GM12878 (cell line): Measurements from ENCODE around the gene SLC9A3. TPM values are rescaled to one million over a fixed set of nuclear protein-coding genes. Genes with fewer than 3 reads are reported as not detected.
A peak's percentile ranks its signal among the peaks of the same experiment; 100 is the strongest.

Experiments used
- BHLHE40 ChIP-seq, 2 experiments: fragments of 450-650 bp in 1 of 2; IDR thresholded peaks; 2 replicates each; pipeline ENCODE4 v1.6.1; 2011 to 2017; ENCODE audit warnings: low read depth in 2 of 2, borderline replicate concordance in 1 of 2, improper control_type of control experiment in 1 of 2, low read length in 1 of 2, mild to moderate bottlenecking in 1 of 2
- CBX5 ChIP-seq: sonication (generic); IDR thresholded peaks from 2 replicates; pipeline ENCODE4 v1.6.1; 2016; ENCODE audit warnings: low read depth, moderate library complexity, mild to moderate bottlenecking, inconsistent platforms
- CREM ChIP-seq: IDR thresholded peaks from 2 replicates; pipeline ENCODE4 v1.6.1; 2014; ENCODE audit warnings: antibody characterized with exemption, low read depth
- ETV6 ChIP-seq, 2 experiments: fragments of 450-650 bp in 1 of 2; IDR thresholded peaks in 1 of 2; conservative IDR thresholded peaks in 1 of 2; 2 replicates each; pipeline ENCODE4 v1.6.1; 2014; ENCODE audit warnings: antibody characterized with exemption in 1 of 2, borderline replicate concordance in 1 of 2, low read depth in 1 of 2, mild to moderate bottlenecking in 1 of 2, moderate library complexity in 1 of 2
- EZH2 ChIP-seq: IDR thresholded peaks from 2 replicates; pipeline ENCODE4 v1.6.1; 2012; ENCODE audit warnings: low read depth, mild to moderate bottlenecking, control low read depth, inconsistent platforms, low read length, borderline replicate concordance; ENCODE audit not compliant: control insufficient read depth
- GABPA ChIP-seq: IDR thresholded peaks from 2 replicates; pipeline ENCODE4 v1.6.1; 2014; ENCODE audit warnings: antibody characterized with exemption, low read depth, mild to moderate bottlenecking, inconsistent platforms
- GATAD2B ChIP-seq: fragments of 450-650 bp; conservative IDR thresholded peaks from 2 replicates; pipeline ENCODE4 v1.6.1; 2017; ENCODE audit warnings: low read depth, mild to moderate bottlenecking, moderate library complexity
- HDAC6 ChIP-seq: fragments of 200-600 bp; sonication (generic); IDR thresholded peaks from one replicate; pipeline ENCODE4 v1.8.0; 2017; ENCODE audit warnings: antibody characterized with exemption; ENCODE audit not compliant: unreplicated experiment
- IKZF2 ChIP-seq, 2 experiments: fragments of 450-650 bp; IDR thresholded peaks; 2 replicates each; pipeline ENCODE4 v1.6.1; 2017; ENCODE audit warnings: mild to moderate bottlenecking in 2 of 2, moderate library complexity in 2 of 2
- KDM1A ChIP-seq: fragments of 200-600 bp; sonication (generic); IDR thresholded peaks from 2 replicates; pipeline ENCODE4 v1.6.1; 2016; ENCODE audit warnings: borderline replicate concordance
- MAX ChIP-seq: IDR thresholded peaks from 2 replicates; pipeline ENCODE4 v1.6.1; 2012; ENCODE audit warnings: low read depth, low read length, improper control_type of control experiment
- MTA2 ChIP-seq: fragments of 450-650 bp; IDR thresholded peaks from 2 replicates; pipeline ENCODE4 v1.6.1; 2016; ENCODE audit warnings: low read depth, mild to moderate bottlenecking, moderate library complexity
- NFXL1 ChIP-seq: fragments of 450-650 bp; IDR thresholded peaks from 2 replicates; pipeline ENCODE4 v1.6.1; 2017; ENCODE audit warnings: antibody characterized with exemption, mild to moderate bottlenecking, borderline replicate concordance
- NFYB ChIP-seq: IDR thresholded peaks from 2 replicates; pipeline ENCODE4 v1.6.1; 2011; ENCODE audit warnings: low read depth, mild to moderate bottlenecking, low read length, improper control_type of control experiment, moderate library complexity; ENCODE audit not compliant: insufficient read depth
- NRF1 ChIP-seq: conservative IDR thresholded peaks from 2 replicates; pipeline ENCODE4 v1.6.1; 2011; ENCODE audit warnings: mild to moderate bottlenecking, low read depth, low read length, improper control_type of control experiment
- RBBP5 ChIP-seq: fragments of 200-600 bp; sonication (generic); conservative IDR thresholded peaks from 2 replicates; pipeline ENCODE4 v1.6.1; 2016
- RELB ChIP-seq: fragments of 450-650 bp; IDR thresholded peaks from 2 replicates; pipeline ENCODE4 v1.6.1; 2017; ENCODE audit warnings: low read depth, mild to moderate bottlenecking, moderate library complexity
- RUNX3 ChIP-seq: IDR thresholded peaks from 2 replicates; pipeline ENCODE4 v1.6.1; 2012; ENCODE audit warnings: low read length, inconsistent platforms
- SIX5 ChIP-seq: IDR thresholded peaks from 2 replicates; pipeline ENCODE4 v1.6.1; 2011; ENCODE audit warnings: mild to moderate bottlenecking, low read depth, low read length, moderate library complexity; ENCODE audit not compliant: severe bottlenecking
- SRF ChIP-seq, 2 experiments: IDR thresholded peaks; 2 replicates each; pipeline ENCODE4 v1.6.1; 2011; ENCODE audit warnings: low read depth in 2 of 2, low read length in 2 of 2, mild to moderate bottlenecking in 1 of 2, moderate library complexity in 1 of 2
- USF1 ChIP-seq: IDR thresholded peaks from 2 replicates; pipeline ENCODE4 v1.6.1; 2011; ENCODE audit warnings: borderline replicate concordance, low read depth, mild to moderate bottlenecking, moderate library complexity, mixed read lengths, low read length; ENCODE audit not compliant: insufficient read depth; ENCODE audit errors: extremely low read length
- YBX1 ChIP-seq: fragments of 450-650 bp; IDR thresholded peaks from 2 replicates; pipeline ENCODE4 v1.6.1; 2016; ENCODE audit warnings: antibody characterized with exemption
- YY1 ChIP-seq: IDR thresholded peaks from 2 replicates; pipeline ENCODE4 v1.6.1; 2011; ENCODE audit warnings: low read depth, mild to moderate bottlenecking, low read length
- ZNF207 ChIP-seq: fragments of 450-650 bp; IDR thresholded peaks from 2 replicates; pipeline ENCODE4 v1.6.1; 2014; ENCODE audit warnings: antibody characterized with exemption, mild to moderate bottlenecking, borderline replicate concordance
- polyA plus RNA-seq, 11 experiments: library from polyadenylated mRNA; depleted of rRNA in 4 of 11; unstranded in 6 of 11; stranded (reverse) in 5 of 11; fragments of >200 nt; fragmentation: Nextera tagmentation in 4 of 11; fragmentation: Illumina TruSeq in 1 of 11; extraction: Ambion mirVana in 4 of 11; extraction: Trizol in 1 of 11; gene quantifications; 1 replicate in 1 of 11; 2 replicates in 10 of 11; pipeline versions ENCODE4 v1.2.1 to v1.2.3, GENCODE V29; 2011 to 2016; ENCODE audit warnings: inconsistent platforms in 2 of 11, missing spikeins in 2 of 11, low read depth in 1 of 11
- total RNA-seq, 4 experiments: library from RNA; depleted of rRNA in 3 of 4; stranded (reverse); fragments of >200 nt in 3 of 4; fragmentation: Illumina TruSeq in 1 of 4; extraction: Trizol in 1 of 4; gene quantifications; 2 replicates each; pipeline versions ENCODE4 v1.2.1 to v1.2.3, GENCODE V29; 2013 to 2021

SLC9A3 gene
- total and polyA plus RNA-seq, 10 of the 15 experiments (the other 5 are each of a cell fraction or from before 2014, with no cell fraction given) = 0.04 to 5.2 (median 2.3) TPM; not detected in 1

- TF ChIP-seq GABPA (no peak), ZNF207 (no peak), IKZF2 (IDR thresholded peaks at IDR 0.05) (peak; percentile 87 to 88), HDAC6 (no peak), BHLHE40 (IDR thresholded peaks at IDR 0.05; ENCODE audit: borderline replicate concordance in 1 of 2, low read depth in 2 of 2, low read length in 1 of 2) (peak; percentile 30 to 41; a peak in 1 of 4 replicates), YY1 (no peak), NFXL1 (no peak), RUNX3 (peak; percentile 86), CREM (no peak), NFYB (no peak), EZH2 (no peak), GATAD2B (peak; percentile 93), MAX (peak; percentile 20; the same call in 1 of the 2 replicates), RELB (peak; percentile 71), SRF (IDR thresholded peaks at IDR 0.05; ENCODE audit: low read depth in 2 of 2, low read length in 2 of 2) (no peak), KDM1A (no peak), NRF1 (no peak), RBBP5 (no peak), MTA2 (peak; percentile 79), SIX5 (no peak), ETV6 (conservative IDR thresholded peaks at IDR 0.05 in 1 of 2, IDR thresholded peaks at IDR 0.05 in 1 of 2; ENCODE audit: borderline replicate concordance in 1 of 2, low read depth in 1 of 2) (no peak), YBX1 (no peak), USF1 (peak; percentile 13), CBX5 (no peak)
Measured at GRCh38 chr5:424301-425110, 99.7 kb downstream of the SLC9A3 start (continued).
